HCT116 (cell line): ENCODE data around the gene CDK4.

Experiments used
- CEBPB ChIP-seq: IDR thresholded peaks from 2 replicates; pipeline ENCODE4 v1.6.1; 2012; ENCODE audit warnings: low read depth
- CTCF ChIP-seq, 3 experiments: fragments of 200-600 bp in 1 of 3; sonication (generic) in 1 of 3; IDR thresholded peaks in 2 of 3; conservative IDR thresholded peaks in 1 of 3; 2 replicates each; pipeline ENCODE4 v1.5.1; 2012 to 2017; ENCODE audit warnings: low read depth in 2 of 3, low read length in 2 of 3, antibody characterized with exemption in 1 of 3, borderline replicate concordance in 1 of 3, control low read depth in 1 of 3, mild to moderate bottlenecking in 1 of 3, mixed read lengths in 1 of 3, mixed run types in 1 of 3, moderate library complexity in 1 of 3; ENCODE audit not compliant: insufficient read depth in 1 of 3
- EZH2 ChIP-seq: fragments of 200-600 bp; sonication (generic); IDR thresholded peaks from 2 replicates; pipeline ENCODE4 v1.6.1; 2017; ENCODE audit warnings: antibody characterized with exemption, mixed run types
- POLR2A ChIP-seq: IDR thresholded peaks from 2 replicates; pipeline ENCODE4 v1.7.0; 2011; ENCODE audit warnings: borderline replicate concordance; ENCODE audit not compliant: insufficient read depth, insufficient read length; ENCODE audit errors: extremely low read depth
- POLR2AphosphoS5 ChIP-seq: IDR thresholded peaks from 2 replicates; pipeline ENCODE4 v1.6.1; 2011; ENCODE audit warnings: mild to moderate bottlenecking, low read depth, low read length, moderate library complexity
- RAD21 ChIP-seq: IDR thresholded peaks from 2 replicates; pipeline ENCODE4 v1.6.1; 2012; ENCODE audit warnings: low read depth, mild to moderate bottlenecking
- SRF ChIP-seq: IDR thresholded peaks from 2 replicates; pipeline ENCODE4 v1.6.1; 2012; ENCODE audit warnings: low read depth
- TCF7L2 ChIP-seq: IDR thresholded peaks from 2 replicates; pipeline ENCODE4 v1.7.0; 2011; ENCODE audit warnings: borderline replicate concordance, inconsistent platforms; ENCODE audit not compliant: insufficient read depth, insufficient read length; ENCODE audit errors: extremely low read depth
- ZNF274 ChIP-seq: fragments of 200-500 bp; sonication (Bioruptor generic); IDR thresholded peaks from 2 replicates; pipeline ENCODE4 v1.6.1; 2014; ENCODE audit warnings: mild to moderate bottlenecking, low read depth, low read length, inconsistent platforms

GRCh38 chr12:57733928-57734327, 18.2 kb downstream of the CDK4 start:
- TF ChIP-seq TCF7L2 (no peak), CEBPB (no peak), EZH2 (no peak), CTCF (IDR thresholded peaks at IDR 0.05 in 2 of 3, conservative IDR thresholded peaks at IDR 0.05 in 1 of 3; ENCODE audit: borderline replicate concordance in 1 of 3, insufficient read depth in 1 of 3, low read depth in 2 of 3, low read length in 2 of 3) (no peak), ZNF274 (no peak), POLR2AphosphoS5 (no peak), SRF (no peak), RAD21 (no peak), POLR2A (no peak)
